ENCODE measurements around the gene CTDSPL2.

CTDSPL2 gene

DNA sequence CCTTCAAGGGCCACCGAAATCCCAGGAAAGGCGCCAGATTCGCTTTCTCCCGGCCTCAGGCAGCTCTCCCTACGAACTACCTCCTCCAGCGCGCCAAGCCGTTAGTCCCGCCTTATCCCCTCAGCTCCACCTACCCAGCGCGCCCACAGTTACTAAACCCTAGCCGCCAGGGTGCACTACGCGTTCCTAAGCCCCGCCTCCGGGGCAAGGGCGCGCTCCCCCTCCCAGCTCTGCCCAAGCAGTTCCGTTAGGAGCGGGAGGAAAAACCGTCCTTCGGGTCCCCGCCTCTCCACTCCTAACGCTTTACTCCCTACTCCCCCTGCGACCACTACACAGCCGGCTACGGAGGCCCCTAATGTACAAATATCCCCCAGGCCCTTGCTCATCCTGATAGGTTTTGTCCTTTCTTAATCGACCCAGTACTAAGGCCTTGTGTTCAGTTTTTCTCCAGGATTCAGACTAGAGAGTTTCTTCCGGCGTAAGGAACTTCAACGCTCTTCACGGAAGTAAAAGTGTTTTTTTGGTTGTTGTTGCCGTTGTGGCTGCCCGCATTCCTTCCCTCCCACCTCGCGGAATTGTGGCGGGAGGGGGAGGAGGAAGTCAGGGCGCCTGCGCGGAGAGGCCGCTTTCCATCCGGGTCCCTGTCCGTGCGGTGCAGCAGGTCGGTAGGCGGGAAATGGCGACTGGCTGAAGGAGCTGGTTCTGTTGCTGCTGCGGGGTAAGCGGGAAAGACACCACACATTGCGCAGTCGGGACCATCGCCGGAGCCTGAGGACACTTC lies at the start of gene CTDSPL2:
TSS of gene CTDSPL2 (plus strand) at position 655 of the 781 bp plus-strand sequence. CDS start 31,386 bp downstream, outside the sequence.
- H3K27ac Mint-ChIP-seq = peak within 1 kb of the TSS; percentile 100
- H3K9me3 Mint-ChIP-seq = no peaks in the 10 kb centered on the region
- peaks cover 49% of the 10 kb centered on the region for H3K4me1 Mint-ChIP-seq
- peaks cover 18% of the 10 kb centered on the region for H3K36me3 Mint-ChIP-seq
- H3K4me3 Mint-ChIP-seq = peak within 1 kb of the TSS; percentile 99
- DNase-seq = peak; percentile 97
- peaks cover 7% of the 10 kb centered on the region for H3K27me3 Mint-ChIP-seq
- CTCF ChIA-PET = interaction anchor here (0.7 to 2.7 kb wide), 6 partner anchors 9 to 138 kb away, joined by 3 to 12 read pairs (median 3); partner anchors contain the start of gene EIF3J

DNA sequence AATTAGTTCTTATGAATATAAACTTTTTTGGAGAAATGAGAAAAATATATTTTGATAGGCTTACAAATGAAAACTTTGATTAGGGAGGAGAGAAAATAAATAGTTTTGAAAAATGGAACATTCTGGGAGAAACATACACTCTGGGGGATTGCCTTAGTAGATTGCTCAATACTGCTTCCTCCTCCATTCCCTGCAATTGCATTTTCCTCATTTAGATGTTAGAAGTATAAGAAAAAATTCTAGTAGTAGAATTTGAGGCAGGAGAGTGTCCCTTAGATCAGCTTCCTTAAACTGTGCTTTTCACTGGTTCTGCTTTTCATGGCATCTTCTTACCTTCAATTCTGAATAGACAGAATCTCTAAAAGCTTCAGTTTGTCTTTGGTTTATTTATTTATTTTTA lies 46.2 kb upstream of the CTDSPL2 start:
- Mint-ChIP-seq H3K27me3 (no peaks in the 10 kb centered on the region), H3K4me3 (no peak overlapping the region), H3K36me3 (peaks cover 11% of the 10 kb centered on the region), H3K27ac (no peak overlapping the region), H3K4me1 (peaks cover 7% of the 10 kb centered on the region), H3K9me3 (no peaks in the 10 kb centered on the region)
- CTCF ChIA-PET = no interaction called here
- DNase-seq = no peak

DNA sequence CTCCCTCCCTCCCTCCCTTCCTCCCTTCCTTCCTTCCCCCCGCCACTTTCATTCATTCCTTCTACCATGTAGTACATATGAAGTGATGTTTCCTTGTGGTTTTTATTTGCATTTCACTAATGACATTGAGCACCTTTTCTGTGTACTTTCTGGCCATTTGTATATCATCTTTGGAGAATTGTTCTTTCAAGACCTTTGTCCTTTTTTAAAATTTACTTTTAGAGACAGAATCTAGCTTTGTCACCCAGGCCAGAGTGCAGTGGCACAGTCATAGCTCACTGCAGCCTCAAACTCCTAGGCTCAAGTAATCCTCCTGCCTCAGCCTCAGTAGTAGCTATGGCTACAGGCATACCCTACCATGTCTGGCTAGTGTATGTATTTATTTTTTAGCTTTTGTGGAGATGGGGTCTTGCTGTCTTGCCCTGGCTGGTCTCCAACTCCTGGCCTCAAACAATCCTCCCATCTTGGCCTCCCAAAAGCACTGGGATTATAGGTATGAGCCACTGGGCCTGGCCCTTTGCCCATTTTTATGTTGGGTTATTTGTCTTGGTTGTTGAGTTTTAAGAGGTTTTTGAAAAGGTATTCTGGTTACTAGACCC lies 42.0 kb upstream of the CTDSPL2 start:
- Mint-ChIP-seq H3K36me3 (peaks cover 12% of the 10 kb centered on the region), H3K4me1 (peaks cover 7% of the 10 kb centered on the region), H3K27ac (peak overlapping the region; percentile 45), H3K4me3 (no peak overlapping the region), H3K27me3 (no peaks in the 10 kb centered on the region), H3K9me3 (no peaks in the 10 kb centered on the region)
- CTCF ChIA-PET = interaction anchor here (0.7 to 1.6 kb wide), 2 partner anchors 44 to 116 kb away, joined by 3 to 4 read pairs; no protein-coding TSS in a partner anchor
- no peak for DNase-seq

DNA sequence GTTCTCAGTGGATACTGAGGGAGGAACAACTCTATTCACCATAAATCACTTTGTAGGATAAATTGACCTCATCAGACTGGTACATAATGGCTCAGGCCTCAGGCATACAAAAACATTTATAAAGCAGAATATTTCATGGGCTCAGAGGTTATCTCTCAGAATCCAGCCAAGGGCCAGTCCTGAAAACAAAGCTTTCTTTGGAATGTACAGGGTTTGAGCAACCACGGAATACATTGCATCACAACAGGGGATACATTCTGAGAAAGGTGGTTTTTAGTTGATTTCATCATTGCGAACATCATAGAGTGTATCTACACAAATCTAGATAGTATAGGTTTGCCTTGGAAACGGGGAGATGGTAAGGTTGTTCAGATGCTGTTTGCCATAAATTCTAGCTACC lies 33.4 kb upstream of the CTDSPL2 start:
- no peak overlapping the region for H3K4me3 Mint-ChIP-seq

DNA sequence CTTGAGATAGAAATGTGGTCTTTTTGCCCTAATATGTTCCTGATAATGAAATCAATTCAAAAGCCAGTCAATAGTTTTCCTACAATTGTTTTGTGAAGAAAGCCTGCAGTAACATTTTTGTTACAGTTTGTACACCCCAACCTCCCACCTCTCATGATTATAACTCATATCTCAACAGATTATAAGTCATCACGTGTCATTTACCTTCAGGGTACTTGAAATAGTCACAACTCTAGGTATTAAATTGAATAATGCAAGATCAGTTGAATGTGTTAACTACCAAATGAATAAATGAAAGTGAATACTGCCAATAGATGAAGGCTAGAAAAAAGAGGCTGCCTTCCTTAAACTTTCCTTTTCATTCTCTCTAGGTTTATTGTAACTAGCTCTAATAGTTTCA lies 32.9 kb upstream of the CTDSPL2 start:
- Mint-ChIP-seq H3K4me1 (peaks cover 2% of the 10 kb centered on the region), H3K27ac (no peak overlapping the region), H3K4me3 (no peak overlapping the region), H3K36me3 (no peaks in the 10 kb centered on the region), H3K9me3 (no peaks in the 10 kb centered on the region), H3K27me3 (no peaks in the 10 kb centered on the region)
- DNase-seq = no peak
- CTCF ChIA-PET = interaction anchor here (1.2 kb wide), 1 partner anchor 26 kb away, joined by 3 read pairs; no protein-coding TSS in a partner anchor

More for the DNA sequence above, 33.4 kb upstream of the CTDSPL2 start:
- CTCF ChIA-PET = no interaction called here
- Mint-ChIP-seq H3K27ac (no peak overlapping the region), H3K27me3 (no peaks in the 10 kb centered on the region), H3K4me1 (peaks cover 2% of the 10 kb centered on the region), H3K9me3 (no peaks in the 10 kb centered on the region), H3K36me3 (no peaks in the 10 kb centered on the region)
- DNase-seq = no peak

DNA sequence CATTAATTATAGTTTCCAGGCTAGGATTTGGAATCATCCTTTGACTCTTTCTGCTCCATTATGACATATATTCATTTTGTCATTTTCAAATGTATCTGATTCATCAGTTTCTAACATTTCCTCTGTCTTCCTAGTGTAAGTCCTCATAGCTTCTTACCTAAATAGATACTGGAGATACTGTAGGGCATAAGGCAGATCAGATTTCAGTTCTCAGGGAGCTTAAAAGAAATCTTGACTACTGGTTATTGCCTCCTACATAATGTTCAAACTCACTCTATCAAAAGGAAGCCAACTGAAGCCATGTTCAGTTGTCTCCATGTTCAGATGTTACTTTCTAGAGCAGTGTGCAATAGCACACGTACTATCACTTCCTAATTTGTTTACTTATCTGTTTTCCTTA lies 29.6 kb upstream of the CTDSPL2 start:
- no peak for DNase-seq
- H3K9me3 Mint-ChIP-seq = no peaks in the 10 kb centered on the region
- H3K36me3 Mint-ChIP-seq = peaks cover 3% of the 10 kb centered on the region
- no peaks in the 10 kb centered on the region for H3K27me3 Mint-ChIP-seq
- peaks cover 2% of the 10 kb centered on the region for H3K4me1 Mint-ChIP-seq
- no peak overlapping the region for H3K4me3 Mint-ChIP-seq
- no peak overlapping the region for H3K27ac Mint-ChIP-seq
- CTCF ChIA-PET = no interaction called here

DNA sequence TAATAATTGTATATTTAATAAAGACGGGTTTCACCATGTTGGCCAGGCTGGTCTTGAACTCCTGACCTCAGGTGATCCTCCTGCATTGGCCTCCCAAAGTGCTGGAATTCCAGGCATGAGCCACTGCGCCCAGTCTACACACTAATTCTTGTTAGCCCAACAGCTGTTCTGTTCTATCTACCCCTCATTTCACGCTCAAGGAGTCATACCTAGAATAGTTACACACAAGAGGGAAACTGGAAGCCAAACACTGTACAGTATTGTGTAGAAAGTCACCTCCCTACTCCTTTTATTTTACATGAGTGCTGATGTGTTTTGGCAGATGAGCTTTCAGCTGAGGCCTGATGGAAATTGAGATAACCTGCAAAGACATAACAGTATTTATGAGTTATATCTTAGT lies 13.4 kb upstream of the CTDSPL2 start:
- CTCF ChIA-PET = no interaction called here
- DNase-seq = no peak
- no peaks in the 10 kb centered on the region for H3K27me3 Mint-ChIP-seq
- no peak overlapping the region for H3K4me3 Mint-ChIP-seq
- no peaks in the 10 kb centered on the region for H3K4me1 Mint-ChIP-seq
- H3K9me3 Mint-ChIP-seq = peaks cover 1% of the 10 kb centered on the region
- H3K27ac Mint-ChIP-seq = no peak overlapping the region
- H3K36me3 Mint-ChIP-seq = peaks cover 13% of the 10 kb centered on the region

DNA sequence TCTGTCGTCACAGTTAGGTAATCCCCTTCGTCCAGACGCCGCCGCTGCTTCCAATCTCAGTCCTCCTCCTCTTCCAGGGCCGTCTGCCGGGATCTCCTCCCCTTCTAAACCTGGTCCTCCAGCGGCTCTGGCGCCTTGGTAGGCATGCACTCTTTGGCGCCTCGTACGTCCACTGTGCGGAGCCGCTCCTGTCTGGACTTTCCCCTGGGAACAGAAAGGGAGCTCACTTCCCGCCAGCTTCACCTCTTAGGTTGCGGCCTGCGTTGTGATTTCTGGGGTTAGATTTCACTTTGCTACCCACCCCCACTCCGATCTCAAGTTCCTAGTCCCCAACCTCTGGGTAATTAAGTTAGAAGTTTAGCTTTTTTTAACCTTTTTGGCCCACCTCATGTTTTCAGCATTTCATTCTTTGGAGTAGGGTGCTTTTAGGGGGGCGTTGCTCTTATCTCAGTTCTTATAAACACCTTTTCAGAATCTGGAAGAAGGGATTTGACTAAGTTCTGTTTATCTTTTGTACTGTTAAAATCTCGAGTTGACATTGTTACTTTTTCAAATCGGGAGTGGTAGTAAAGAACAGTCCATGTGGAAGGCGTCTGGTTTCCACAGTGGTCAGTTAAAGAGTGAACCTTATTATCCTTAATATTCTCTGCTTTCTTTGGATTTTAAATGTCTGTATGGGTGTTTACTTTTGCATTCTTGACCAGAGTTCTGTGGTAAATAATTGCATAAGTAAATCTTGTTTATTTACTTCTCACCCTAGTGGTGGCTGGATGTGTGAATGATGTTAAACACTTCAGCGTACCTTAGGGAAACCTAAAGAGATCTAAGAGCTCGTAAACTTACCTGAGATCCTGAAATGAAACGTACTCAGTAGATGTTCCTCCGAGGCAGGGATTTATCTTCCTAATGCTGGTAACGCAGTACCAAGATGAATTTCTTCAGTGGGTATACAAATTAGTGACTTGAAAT lies 611 bp downstream of the CTDSPL2 start:
- Mint-ChIP-seq H3K36me3 (peaks cover 21% of the 10 kb centered on the region), H3K27ac (peak overlapping the region; percentile 100), H3K4me1 (peaks cover 49% of the 10 kb centered on the region), H3K4me3 (peak overlapping the region; percentile 99), H3K27me3 (peaks cover 7% of the 10 kb centered on the region), H3K9me3 (no peaks in the 10 kb centered on the region)
- no peak for DNase-seq
- CTCF ChIA-PET = interaction anchor here (0.7 to 2.7 kb wide), 5 partner anchors 54 to 140 kb away, joined by 3 to 12 read pairs (median 3); no protein-coding TSS in a partner anchor

DNA sequence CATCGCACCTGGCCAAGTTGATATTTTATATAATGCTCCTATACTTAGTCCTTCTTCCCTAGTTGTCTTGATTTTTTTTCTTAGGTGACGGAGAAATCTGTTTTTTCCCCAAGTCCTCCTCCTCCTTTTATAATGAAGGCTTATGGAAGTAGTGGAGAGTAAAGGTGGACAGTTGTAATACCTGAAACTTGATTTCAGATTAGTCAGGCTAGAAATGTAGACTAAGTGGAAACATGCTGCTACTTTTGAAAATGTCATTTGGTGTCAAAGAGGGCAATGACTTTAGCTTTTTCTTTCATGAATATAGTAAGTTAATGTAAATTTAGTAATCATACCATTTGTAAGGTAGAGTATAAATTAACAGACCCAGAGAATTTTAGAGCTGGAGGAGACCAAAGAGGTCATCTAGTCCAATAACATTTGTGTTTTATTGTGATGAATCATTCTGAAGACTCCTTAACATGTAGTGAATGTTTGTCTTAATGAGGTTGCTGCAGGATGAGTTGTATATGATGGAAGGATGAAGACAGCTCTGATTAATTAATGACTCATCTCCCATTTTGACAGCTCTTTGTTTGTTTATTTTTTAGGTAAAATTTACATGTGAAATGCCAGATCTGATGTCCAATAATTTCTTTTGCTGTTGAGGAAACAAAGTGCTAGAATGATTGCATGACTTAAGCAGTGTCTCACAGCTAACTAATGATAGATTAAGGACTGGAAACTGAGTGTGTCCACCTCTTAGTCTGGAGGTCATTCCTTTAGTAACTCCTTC lies 8.7 kb downstream of the CTDSPL2 start:
- Mint-ChIP-seq H3K27ac (no peak overlapping the region), H3K4me3 (no peak overlapping the region), H3K27me3 (no peaks in the 10 kb centered on the region), H3K9me3 (no peaks in the 10 kb centered on the region), H3K36me3 (peaks cover 33% of the 10 kb centered on the region), H3K4me1 (peaks cover 20% of the 10 kb centered on the region)
- DNase-seq = no peak
- CTCF ChIA-PET = interaction anchor here (0.7 kb wide), 1 partner anchor 9 kb away, joined by 3 read pairs; no protein-coding TSS in a partner anchor

DNA sequence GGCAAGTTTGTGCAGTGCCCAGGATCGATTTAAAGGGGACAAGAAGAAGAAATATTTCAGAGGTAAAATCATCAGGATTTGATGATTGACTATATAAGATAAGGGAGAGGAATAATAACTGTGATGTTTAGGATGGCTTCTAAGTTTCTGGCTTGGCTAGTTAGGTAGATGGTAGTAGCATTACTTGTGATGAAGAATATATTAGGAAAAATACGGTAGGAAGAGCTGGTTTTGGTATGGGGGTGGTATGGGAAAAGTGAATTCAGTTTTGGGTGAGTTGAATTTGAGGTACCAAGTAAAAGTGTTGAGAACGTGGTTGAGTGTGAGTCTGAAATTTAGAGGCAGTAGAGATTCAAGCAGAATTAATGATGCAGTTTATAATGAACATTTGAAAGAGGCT lies 11.0 kb downstream of the CTDSPL2 start:
- peaks cover 2% of the 10 kb centered on the region for H3K9me3 Mint-ChIP-seq
- CTCF ChIA-PET = no interaction called here
- peaks cover 38% of the 10 kb centered on the region for H3K36me3 Mint-ChIP-seq
- no peak for DNase-seq
- peaks cover 25% of the 10 kb centered on the region for H3K4me1 Mint-ChIP-seq
- H3K27me3 Mint-ChIP-seq = no peaks in the 10 kb centered on the region
- no peak overlapping the region for H3K4me3 Mint-ChIP-seq
- no peak overlapping the region for H3K27ac Mint-ChIP-seq

DNA sequence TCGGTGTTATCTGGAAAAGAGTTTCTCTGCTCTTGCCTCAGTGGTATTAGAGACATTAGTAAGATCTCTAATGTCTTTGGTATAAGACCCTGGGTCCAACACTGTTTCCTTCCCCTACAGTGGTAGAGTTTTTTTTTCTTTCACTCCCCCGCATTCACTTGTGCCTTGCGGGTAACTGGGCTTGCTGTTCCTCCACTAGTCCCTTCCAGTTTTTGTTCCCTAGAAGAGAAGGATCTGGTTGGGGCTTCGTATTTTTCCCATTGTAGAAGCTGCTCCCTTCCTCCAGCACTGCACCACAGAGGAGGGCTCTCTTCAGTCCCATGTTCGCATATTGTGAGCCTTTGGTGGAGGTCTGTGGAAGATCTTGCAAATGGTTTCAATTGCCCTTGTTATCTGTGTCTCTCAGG lies 13.7 kb downstream of the CTDSPL2 start:
- Mint-ChIP-seq H3K4me3 (no peak overlapping the region), H3K27ac (no peak overlapping the region), H3K36me3 (peaks cover 37% of the 10 kb centered on the region), H3K9me3 (peaks cover 2% of the 10 kb centered on the region), H3K4me1 (peaks cover 21% of the 10 kb centered on the region), H3K27me3 (no peaks in the 10 kb centered on the region)
- CTCF ChIA-PET = interaction anchor here (1.5 kb wide), 1 partner anchor 14 kb away, joined by 3 read pairs; the partner anchor contains the start of gene CTDSPL2
- no peak for DNase-seq

DNA sequence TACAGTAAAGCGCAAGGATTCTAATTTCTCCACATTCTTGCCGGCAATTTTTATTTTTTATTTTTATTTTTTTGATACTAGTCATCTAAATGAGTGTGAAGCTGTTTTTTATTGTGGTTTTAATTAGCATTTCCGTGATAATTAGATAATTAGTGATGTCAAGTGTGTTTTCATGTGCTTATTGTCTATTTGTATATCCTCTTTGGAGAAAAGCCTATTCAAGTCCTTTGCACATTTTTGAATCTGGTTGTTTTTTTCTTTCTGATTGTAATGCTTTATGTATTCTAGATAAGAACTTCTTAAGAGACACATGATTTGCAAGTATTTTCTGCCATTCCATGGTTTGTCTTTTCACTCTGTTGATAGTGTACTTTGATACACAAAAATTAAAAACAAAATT lies 16.1 kb downstream of the CTDSPL2 start:
- H3K9me3 Mint-ChIP-seq = peaks cover 2% of the 10 kb centered on the region
- H3K27me3 Mint-ChIP-seq = no peaks in the 10 kb centered on the region
- no peak overlapping the region for H3K4me3 Mint-ChIP-seq
- H3K36me3 Mint-ChIP-seq = peaks cover 42% of the 10 kb centered on the region
- peaks cover 16% of the 10 kb centered on the region for H3K4me1 Mint-ChIP-seq
- CTCF ChIA-PET = no interaction called here
- DNase-seq = no peak
- H3K27ac Mint-ChIP-seq = no peak overlapping the region

DNA sequence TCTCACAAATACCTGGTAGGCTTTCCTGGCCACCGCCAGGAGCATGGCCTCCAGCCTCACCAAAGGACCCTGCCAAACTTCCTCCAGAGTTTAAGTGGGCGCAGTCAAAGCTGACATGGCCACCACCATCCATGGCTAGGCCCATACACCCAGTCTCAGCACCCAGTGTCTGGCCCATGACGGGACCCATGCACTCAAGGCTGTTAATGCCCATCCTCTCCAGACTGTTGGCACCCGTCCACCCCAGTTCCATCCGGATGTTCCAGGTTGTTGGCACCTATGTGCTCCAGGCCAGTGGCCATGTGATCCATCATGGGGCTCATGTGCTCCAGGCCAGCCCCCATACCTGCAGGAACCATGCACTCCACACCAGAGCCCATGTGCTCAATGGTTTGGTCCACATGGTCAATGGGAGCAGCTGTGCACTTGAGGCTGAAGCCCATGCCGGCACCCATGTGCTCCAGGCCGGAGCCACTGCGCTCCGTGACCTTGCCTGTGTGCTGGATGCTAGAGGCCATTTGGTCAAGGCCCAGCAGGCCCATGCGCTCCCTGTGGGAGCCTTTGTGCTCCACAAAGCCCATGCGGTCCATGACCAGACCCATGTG lies 20.4 kb downstream of the CTDSPL2 start:
- peaks cover 35% of the 10 kb centered on the region for H3K36me3 Mint-ChIP-seq
- no peak for DNase-seq
- H3K4me1 Mint-ChIP-seq = peaks cover 11% of the 10 kb centered on the region
- H3K4me3 Mint-ChIP-seq = no peak overlapping the region
- CTCF ChIA-PET = no interaction called here
- H3K9me3 Mint-ChIP-seq = no peaks in the 10 kb centered on the region
- no peaks in the 10 kb centered on the region for H3K27me3 Mint-ChIP-seq
- H3K27ac Mint-ChIP-seq = no peak overlapping the region

Measured in activated naive CD4-positive, alpha-beta T cell treated with anti-CD3 and anti-CD28 coated beads, Interleukin-2, amount 10 ng/mL, durations not matched to agents 7 days and 5 days (primary cell).